GM19351 (cell line): Measurements from ENCODE around the gene SLC45A3.

ENCODE experiments used
- ATAC-seq: cut with Tn5 transposase; IDR thresholded peaks from one replicate; pipeline ENCODE4 v1.9.1; 2021; ENCODE audit warnings: mild to moderate bottlenecking, moderate library complexity; ENCODE audit not compliant: unreplicated experiment

The SLC45A3 gene

DNA sequence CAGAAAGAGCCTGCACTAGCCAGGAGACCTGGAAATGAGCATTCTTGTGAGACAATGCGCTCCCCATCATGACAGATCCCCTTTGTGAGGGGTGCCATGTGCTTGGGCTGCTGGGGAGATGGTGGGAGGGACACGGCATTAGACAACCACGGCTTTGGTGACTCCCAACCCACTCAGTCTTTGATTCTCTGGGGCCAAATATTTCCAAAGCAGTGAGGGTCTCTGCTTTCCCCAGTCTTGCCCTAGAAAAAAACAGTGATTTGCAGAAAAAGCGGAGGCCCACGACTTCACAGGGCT, 10.2 kb downstream of the SLC45A3 start:
- no peak for ATAC-seq

DNA sequence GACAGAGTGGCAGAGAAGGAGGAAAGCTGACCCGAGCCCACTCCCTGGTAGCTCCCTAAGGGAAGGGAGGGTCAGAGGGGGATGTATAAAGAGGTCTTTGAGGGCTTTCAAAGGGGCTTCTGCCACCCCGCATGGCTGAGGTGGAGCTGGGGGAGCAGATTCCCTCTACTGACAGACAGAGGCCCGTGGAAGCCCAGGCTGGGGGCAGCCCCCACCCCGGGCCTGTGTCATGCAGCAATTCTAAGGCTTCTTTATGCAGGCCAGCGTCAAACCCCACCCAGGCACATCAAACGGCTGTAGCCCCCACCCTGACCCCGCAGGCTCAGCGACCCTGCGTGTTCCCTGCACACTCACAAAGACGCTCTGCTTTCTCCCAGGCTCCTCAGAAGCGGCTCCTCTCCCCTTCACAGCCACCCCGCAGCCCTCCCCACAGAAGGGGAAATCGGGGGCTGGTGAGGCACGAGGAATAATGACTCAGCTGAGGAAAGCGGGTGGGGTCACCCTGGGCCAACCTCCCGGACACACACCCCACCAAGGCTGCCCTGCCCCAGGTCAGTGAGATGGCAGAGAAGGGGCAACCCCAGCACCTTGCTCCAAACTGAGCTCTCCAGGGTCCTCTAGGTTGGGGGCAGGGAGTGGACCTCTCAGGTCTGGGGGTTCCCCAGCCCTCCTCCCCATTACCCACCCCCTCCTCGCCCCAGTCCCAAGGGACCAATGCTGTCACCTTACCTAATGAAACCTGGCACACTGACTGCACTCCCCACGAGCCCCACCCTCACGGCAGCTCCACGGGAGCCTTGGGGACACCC, 10.8 kb downstream of the SLC45A3 start:
- no peak for ATAC-seq

DNA sequence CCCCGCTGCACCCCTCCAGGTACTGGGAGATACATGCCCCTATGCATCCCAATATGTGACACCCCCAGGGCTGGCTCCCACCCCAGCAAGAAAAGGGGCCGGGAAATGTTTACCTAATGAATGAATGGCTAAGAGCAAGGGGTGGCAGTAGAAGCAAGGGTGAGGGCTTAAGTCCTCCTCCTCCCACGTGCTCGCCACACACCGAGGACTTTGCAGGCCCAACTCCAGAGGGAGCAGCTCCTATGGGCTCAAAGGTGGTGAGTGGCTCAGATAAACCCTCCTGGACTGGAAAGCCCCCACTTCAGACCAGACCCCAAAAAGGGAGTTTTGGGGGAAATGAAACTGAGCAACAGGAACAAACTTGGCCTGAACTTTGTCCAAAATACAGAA, 11.4 kb downstream of the SLC45A3 start:
- ATAC-seq, result no peak

DNA sequence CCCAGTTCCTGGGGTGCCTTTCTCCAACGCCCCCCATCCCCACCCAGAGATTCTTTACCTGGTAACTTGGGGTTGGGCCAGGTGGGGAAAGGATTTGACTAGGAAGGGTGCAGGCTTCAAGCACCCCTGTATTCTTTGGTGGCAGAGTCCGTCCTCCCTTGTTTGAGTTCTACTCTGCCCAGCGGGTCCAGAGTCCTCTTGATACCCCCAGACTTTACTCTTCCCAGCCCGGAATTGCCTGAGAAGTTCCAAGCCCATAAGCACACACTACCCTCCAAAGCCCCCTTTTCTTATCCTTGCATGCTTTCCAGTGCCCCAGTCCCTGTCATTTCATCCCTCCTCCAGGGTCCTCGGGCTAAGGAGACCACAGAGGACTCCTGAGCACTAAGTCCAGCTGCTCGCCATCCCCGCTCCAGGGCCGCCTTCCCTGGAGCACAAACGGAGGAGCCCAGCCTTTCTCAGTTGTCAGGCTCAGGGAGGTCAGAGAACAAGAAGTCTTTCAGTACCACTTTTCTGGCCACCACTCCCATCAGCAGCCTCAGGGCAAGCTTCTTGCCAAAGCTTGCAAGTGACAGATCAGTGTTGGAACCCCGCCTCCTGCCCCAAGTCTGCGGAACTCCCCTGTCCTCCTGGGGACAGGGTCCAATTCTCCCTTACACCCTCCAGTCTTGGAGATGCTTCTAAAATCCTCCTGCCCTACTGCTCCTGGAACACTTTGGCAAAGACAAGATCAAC, 12.2 kb downstream of the SLC45A3 start:
- ATAC-seq, result no peak

DNA sequence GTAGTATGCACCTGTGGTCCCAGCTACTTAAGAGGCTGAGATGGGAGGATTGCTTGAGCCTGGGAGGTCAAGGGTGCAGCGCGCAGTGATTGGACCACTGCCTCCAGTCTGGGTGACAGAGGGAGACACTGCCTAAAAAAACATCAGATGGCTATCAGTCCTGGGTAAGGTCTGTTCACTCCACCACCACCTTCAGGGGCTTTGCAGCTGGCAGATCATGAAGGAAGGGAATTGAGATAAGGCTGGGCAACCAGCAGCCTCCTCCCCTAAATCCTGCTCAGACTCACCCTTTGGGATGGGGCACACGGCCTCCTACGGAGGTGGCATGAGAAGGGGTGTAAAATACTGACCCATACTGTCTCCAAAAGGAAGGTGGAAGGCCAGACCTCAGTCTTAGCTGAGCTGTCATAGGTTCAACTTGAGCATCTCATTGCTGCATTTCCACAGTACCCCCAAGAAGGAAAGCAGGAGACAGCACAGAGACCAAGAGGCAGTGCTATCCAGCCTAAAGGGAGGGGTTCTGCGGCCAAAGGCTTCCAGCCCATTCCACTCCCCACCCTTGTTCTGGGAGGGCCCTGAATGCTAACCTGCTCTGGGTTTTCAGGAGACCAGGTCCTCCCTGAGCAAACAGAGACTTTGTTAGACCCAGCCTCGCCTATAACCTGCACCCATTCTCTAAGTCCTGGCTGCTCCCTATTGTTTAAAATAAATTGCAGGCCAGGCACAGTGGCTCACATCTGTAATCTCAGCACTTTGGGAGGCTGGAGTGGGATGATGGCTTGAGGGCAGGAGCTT, 13.7 kb downstream of the SLC45A3 start:
- no peak for ATAC-seq

DNA sequence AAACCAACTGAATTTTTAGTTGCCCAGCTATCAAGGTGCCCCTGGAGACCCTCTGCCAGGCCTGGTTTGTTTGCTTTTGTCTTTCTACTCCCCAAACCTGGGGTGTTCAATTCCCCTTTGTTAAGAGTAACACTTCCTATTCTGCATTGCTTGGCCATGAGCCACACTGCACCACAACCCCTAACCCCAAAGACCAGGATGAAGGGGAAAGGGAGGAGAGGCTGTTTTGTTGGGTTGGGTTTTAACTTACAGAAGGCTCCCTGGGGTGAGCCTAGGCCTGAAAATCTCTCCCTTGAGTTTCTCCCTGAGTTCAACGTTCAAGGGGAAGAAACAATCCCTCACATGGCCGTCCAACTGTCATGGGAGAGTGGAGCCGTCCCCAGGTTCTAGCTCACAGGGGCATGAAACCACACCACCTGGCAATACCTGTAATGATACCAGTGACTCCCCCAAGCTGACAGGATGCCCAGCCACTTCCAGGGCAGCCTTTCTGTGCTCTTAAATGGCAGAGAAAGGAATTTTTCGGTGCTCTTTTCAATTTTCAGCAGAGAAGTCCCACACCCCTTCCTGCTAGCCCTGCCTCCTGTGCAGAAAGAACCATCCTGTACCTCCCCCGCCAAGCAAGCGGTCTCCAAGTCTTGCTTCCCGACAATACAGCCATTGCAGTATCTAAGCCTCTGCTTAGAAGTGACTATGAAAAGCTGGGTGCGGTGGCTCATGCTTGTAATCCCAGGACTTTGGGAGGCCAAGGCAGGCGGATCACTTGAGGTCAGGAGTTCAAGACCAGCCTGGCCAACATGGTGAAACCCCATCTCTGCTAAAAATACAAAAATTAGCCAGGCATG, 14.9 kb downstream of the SLC45A3 start:
- ATAC-seq, result no peak

DNA sequence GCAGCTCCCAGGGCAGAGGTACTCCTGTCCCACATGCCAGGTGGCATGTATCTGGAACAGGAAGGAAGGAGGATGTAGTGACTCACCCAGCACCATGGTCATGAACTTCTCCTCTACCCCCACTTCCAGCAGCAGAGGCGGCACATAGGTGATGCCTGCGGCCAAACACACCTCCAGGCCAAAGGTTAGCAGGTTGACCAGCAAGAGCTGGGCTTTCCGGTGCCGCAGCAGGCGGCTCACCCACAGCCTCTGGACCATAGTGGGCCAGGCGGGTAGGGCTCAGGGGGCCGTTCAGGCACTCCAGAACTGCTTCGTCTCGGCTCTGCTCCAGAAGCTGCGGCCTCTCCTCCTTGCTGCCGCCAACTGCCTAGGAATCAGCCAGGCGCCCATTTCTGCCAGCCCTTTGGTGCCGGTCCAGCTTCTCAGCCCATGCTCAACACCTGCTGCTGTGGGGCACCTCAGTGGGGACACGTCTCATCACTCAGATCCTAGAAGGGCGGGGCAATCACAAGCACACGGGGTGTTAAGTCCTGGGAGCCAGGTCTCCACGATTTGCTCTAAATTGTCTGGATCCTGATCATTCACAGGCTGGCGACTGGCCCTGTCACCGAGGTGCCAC, 15.8 kb downstream of the SLC45A3 start:
- no peak for ATAC-seq

DNA sequence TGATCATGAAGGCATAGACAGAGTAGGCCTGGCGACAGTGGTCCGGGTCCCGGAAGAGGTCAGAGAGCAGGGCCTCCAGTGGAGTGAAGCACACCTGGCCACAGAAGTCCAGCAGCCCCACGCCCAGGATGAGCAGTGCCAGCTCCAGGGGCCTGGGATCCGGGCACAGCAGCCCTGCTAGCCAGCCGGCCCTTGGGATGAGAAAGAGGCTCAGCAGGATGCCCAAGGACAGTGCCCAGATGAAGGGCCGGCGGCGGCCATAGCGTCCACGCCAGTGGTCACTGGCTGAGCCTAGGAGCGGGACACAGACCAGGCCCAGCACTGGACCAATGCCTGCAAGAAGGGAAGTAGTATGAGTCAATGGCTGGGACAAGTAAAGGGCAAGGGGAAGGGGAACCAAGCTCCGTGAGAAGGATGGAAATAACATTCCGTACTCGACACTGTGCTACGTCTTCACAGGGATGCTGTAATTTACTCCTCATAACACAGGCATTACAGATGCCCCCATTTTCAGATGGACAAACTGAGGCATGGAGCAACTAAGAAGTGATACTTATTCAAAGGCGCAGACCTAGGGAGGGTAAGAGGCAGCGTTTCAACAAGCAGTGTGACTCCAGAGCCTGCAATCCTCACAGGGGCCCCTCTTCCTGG, 16.9 kb downstream of the SLC45A3 start:
- ATAC-seq, result no peak

DNA sequence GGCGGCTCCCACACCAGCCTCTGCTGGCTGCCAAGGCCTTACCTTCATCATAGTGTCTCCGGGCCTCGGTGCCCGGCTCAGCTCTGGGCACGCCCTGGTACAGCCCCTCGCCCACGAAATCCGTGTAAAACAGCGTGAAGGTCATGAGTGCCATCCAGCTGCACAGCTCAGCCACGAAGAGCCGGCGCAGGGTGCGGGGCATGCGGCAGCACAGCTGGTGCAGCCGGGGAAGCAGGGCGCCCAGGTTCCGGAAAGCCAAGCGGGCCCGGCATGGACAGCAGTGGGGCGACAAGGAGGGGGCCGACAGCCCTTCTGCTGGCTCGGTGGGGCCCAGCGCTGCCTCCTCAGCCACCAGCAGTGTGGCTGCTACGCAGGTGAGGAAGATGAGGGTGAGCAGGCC, 17.5 kb downstream of the SLC45A3 start:
- no peak for ATAC-seq

DNA sequence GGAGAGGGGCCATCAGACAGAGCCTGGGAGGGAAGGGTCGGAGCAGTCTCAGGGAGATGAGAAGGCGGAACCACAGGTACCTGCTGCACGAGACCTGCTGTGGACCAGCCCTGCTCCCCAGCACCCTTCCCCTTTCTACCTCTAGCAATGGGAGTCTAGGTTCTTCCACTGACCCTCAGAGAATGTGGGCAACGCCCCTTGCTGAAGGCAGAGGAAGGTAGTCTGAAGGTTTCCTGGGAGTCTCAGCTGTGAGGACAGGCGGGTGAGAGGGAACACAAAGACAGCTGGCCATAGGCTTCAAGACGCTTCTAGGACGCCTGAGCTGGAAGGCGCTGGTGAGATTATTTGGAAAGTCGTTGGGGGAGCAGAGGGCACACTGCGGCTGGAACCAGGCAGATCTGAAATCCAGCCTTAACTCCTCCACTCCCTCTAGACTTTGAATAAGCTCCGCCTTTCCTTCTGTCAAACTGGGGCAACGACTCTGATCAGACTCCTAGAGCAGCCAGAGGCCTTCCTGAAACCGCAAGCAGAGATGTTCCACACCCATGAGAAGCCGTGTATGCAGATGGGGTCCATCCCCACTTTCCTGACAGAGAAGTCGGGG, 18.1 kb downstream of the SLC45A3 start:
- no peak for ATAC-seq

DNA sequence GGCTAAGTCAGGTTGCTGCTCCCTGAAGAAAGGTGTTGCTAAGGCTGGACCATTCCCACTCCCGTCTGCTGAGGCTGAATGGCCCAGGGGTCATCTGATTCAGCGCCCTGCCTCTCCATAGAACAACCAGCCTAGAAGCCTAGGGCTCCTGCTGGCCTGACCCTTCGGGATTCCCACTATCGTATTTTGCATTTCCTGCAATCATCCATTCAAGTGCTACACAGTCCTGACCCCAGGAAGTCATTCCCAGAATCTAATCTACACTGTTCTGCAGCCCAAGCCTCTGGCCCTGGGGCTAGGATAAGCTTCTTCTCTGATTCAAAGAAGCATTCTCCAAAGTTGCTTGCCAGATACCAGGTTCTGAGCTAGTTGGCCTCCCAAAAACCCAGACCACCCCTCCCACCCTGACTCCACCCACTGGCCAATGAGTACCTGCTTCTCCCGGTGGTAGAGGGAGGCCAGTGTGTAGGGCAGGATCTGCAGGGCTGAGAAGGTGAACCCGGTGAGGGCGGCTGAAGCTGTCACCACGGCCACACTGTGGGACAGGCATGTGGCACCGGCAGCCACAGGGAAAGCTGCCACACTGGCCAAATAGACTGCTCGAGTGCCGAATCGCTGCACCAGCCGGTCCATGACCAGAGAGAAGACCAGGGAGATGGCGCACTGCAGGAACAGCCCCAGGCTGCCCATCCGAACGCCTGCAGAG, 18.7 kb downstream of the SLC45A3 start:
- no peak for ATAC-seq

DNA sequence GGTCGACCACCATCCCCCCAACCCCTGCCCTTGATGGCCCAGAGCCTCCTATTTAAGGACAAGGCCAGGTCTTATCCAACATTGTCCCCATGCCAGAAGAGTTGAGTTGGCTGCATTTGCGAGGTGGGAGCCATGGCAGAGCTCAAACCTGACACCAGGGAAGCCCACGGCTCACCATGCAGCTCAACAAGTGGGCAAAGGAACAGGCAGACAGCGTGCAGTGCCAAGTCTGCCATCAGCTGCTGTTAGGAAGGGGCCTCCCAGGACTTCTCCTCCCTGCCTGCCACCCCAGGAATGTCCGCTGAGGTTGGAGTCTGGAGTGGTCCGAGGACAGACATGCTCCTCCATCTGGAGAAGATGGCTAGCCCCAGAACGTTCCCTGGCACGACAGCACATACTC, 19.9 kb downstream of the SLC45A3 start:
- ATAC-seq, result no peak

DNA sequence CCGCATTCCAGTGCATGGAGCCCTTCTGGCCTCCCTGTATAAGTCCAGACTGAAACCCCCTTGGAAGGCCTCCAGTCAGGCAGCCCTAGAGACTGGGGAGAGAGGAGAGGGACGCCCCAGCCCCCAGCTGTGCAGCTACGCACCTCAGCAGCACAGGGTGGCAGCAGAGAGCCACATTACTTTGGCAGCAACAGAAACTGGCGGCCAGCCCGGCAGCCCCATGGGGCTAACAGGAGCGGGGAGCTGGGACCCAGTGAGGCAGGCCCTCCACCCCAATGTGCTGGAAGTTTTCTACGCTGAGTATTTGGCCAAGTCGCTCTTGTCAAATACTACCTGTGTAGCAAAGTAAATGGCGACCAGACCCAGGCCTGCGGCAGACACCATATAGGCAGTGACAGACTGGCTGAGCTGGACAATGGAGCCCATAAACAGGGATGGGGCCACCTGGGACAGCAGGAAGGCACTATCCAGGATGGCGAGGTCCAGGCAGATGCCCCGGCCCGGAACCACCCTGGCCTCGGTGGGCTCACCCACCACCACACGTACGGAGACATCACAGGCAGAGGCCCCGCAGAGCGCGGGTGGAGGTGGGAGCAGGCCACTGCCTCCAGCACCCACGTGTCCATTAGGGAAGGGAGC, 21.2 kb downstream of the SLC45A3 start:
- ATAC-seq, result no peak

DNA sequence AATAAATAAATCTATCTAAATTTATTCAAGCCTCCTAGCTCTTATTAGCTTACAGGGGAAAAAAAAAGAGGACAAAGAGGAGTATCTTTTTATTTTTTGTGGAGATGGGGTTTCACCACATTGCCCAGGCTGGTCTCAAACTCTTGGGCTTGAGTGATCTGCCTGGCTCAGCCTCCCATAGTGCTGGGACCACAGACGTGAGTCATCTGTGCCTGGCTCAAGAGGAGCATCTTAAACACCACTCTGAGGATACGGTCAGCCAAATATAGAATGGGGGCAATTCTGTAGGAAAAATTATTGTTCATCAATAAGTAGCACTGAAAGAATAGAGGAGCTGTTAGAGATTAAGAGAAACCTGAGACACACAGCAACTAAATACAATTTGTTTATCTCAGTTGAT, 24.1 kb downstream of the SLC45A3 start:
- ATAC-seq, result no peak

DNA sequence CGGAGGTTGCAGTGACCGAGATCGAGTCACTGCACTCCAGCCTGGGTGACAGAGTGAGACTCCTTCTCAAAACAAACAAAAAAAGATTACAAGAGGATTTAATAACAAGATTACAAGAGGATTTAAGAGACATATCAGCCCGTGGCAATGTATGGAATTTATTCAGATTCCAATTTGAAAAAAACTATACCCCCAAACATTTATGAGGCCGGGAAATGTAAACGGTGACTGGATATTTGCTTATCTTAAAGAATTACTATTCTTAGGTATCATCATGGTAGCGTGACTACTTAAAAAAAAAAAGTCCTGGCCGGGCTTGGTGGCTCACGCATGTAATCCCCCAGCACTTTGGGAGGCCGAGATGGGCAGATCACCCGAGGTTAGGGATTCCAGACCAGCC, 27.3 kb downstream of the SLC45A3 start:
- no peak for ATAC-seq

DNA sequence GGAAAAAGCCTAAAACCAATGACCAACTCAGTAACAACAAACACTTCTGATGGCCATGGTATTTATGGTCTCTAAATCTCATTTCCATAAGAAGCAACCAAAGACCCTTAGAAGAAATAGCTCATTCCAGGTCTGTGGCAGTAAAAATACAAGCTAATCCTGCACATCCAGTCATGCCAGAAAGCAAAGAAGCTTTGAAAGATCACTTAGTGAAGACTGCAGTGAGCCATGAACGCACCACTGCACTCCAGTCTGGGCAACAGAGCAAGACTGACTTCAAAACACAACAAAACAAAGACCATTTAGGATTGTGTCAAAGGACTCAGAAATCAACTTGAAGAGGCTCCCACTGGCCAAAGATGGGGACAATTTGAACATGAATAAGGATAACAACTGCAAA, 30.1 kb downstream of the SLC45A3 start:
- ATAC-seq, result no peak

DNA sequence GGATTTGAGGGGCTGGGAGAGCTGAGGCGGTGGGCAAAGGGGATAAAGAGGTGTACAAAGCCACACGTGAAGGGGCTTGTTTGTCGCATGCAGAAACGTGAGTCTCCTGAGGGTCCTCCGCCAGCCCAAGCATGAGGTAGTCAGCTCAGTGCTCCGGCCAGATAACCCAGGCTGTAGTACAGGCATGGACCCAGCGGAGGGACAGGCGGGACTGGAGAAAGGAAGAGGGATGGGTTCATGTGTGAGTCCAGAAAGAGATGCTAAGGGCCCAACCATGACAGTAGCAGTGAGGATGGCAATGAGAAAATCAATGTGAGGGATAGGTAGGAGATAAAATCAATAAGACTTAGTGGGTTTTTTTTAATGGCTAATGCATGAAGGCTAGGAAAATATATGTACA, 34.8 kb downstream of the SLC45A3 start:
- no peak for ATAC-seq

DNA sequence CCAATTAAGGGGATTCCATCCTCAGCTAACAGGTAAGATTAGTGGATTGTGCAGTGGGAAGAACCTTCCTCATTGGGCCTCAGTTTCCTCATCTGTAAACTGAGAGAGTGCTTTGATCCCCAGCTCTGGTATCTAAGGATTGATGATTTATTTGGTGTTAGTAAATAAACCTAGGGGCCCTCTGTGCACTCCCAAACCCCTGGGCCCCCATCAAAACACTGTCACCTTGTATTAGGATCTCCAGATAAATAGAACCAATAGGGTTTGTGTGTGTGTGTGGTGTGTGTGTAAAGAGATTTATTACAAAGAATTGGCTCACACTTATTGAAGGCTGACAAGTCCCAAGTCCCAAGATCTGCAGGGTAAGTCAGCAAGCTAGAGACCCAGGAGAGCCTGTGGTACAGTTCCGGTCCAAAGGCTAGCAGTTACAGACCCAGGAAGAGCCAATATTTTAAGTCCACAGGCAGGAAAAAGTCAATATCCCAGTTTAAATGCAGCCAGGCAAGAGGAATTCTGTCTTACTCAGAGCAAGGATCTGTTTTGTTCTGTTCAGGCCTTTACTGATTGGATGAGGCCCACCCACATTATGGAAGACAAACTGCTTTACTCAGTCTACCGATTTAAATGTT, 37.5 kb downstream of the SLC45A3 start:
- no peak for ATAC-seq
